GM18907 (cell line): ENCODE data around the gene MCCC1.
"Not testable (repeated sequence)": the region's sequence is repeated elsewhere in the genome, so short reads cannot be mapped to it uniquely, and the experiment has no call there.

Experiments
- ATAC-seq: cut with Tn5 transposase; IDR thresholded peaks from one replicate; pipeline ENCODE4 v1.9.1; 2021; ENCODE audit warnings: mild to moderate bottlenecking, moderate library complexity; ENCODE audit not compliant: unreplicated experiment

The MCCC1 gene

GRCh38 chr3:182993486-182994201 lies 105.7 kb downstream of the MCCC1 start:
- ATAC-seq: not testable (repeated sequence)

- ATAC-seq: no peak
Observed at GRCh38 chr3:182989566-182989965, 109.7 kb downstream of the MCCC1 start.

GRCh38 chr3:182986021-182986420 lies 113.3 kb downstream of the MCCC1 start:
- no peak for ATAC-seq

GRCh38 chr3:182983876-182984275 lies 115.4 kb downstream of the MCCC1 start:
- no peak for ATAC-seq

GRCh38 chr3:182981038-182981380 lies 118.3 kb downstream of the MCCC1 start:
- ATAC-seq: peak; percentile 3

GRCh38 chr3:182980204-182981037 lies 118.9 kb downstream of the MCCC1 start, which contains the start of gene DCUN1D1:
Gene DCUN1D1, minus strand, starts transcription at chr3:182980538. Its CDS starts 49 bp downstream, at chr3:182980489.
- peak; percentile 90 for ATAC-seq

- ATAC-seq: peak; percentile 28
Observed at GRCh38 chr3:182979674-182980191, 119.6 kb downstream of the MCCC1 start.

- no peak for ATAC-seq
Observed at GRCh38 chr3:182979103-182979673, 120.1 kb downstream of the MCCC1 start.

- no peak for ATAC-seq
Observed at GRCh38 chr3:182978387-182978786, 120.9 kb downstream of the MCCC1 start.

GRCh38 chr3:182973047-182973446 lies 126.2 kb downstream of the MCCC1 start:
- ATAC-seq: no peak

GRCh38 chr3:182972387-182972786 lies 126.9 kb downstream of the MCCC1 start:
- no peak for ATAC-seq

GRCh38 chr3:182971637-182972036 lies 127.7 kb downstream of the MCCC1 start:
- ATAC-seq: peak; percentile 45

- no peak for ATAC-seq
Observed at GRCh38 chr3:182970811-182971418, 128.4 kb downstream of the MCCC1 start.

- ATAC-seq: no peak
Observed at GRCh38 chr3:182969853-182970252, 129.4 kb downstream of the MCCC1 start.

GRCh38 chr3:182969277-182969676 lies 130.0 kb downstream of the MCCC1 start:
- no peak for ATAC-seq

- peak; percentile 57 for ATAC-seq
Observed at GRCh38 chr3:182967218-182968204, 131.8 kb downstream of the MCCC1 start.

- ATAC-seq: no peak
Observed at GRCh38 chr3:182965861-182966366, 133.4 kb downstream of the MCCC1 start.
